Neural cell (in vitro differentiated cells): ENCODE measurements around the gene PLEKHG3. TPM values are rescaled to one million over a fixed set of nuclear protein-coding genes. Genes with fewer than 3 reads are reported as not detected.

Experiments used
- H2AFZ ChIP-seq: fragments of 200-600, 300-800 bp; sonication (generic), shearing (Covaris generic); 2 replicates; pipeline ENCODE4 v1.6.0; 2014; ENCODE audit warnings: low read depth, mild to moderate bottlenecking, antibody characterized with exemption, low read length, moderate library complexity
- H3F3A ChIP-seq: fragments of 200-600 bp; shearing (Covaris generic); 2 replicates; pipeline ENCODE4 v1.6.1; 2016; ENCODE audit warnings: mild to moderate bottlenecking, moderate library complexity, mixed read lengths, antibody characterized with exemption, low read length; ENCODE audit not compliant: insufficient read depth, poor library complexity, severe bottlenecking
- H3K27ac ChIP-seq: fragments of 200-600, 300-800 bp; sonication (generic), shearing (Covaris generic); 2 replicates; pipeline ENCODE4 v1.5.1; 2014; ENCODE audit warnings: mild to moderate bottlenecking, low read length, moderate library complexity
- H3K27me3 ChIP-seq: fragments of 300-800, 200-600 bp; sonication (generic), shearing (Covaris generic); 2 replicates; pipeline ENCODE4 v1.6.0; 2014; ENCODE audit warnings: mild to moderate bottlenecking, low read depth, low read length, moderate library complexity; ENCODE audit not compliant: insufficient read depth
- H3K36me3 ChIP-seq: fragments of 300-800, 200-600 bp; sonication (generic), shearing (Covaris generic); 2 replicates; pipeline ENCODE4 v1.5.1; 2014; ENCODE audit warnings: mild to moderate bottlenecking, antibody characterized with exemption, low read length, moderate library complexity; ENCODE audit not compliant: insufficient read depth
- H3K4me2 ChIP-seq: fragments of 300-800, 200-600 bp; sonication (generic), shearing (Covaris generic); 2 replicates; pipeline ENCODE4 v1.6.0; 2014; ENCODE audit warnings: mild to moderate bottlenecking, low read length
- H3K4me3 ChIP-seq: fragments of 300-800, 200-600 bp; sonication (generic), shearing (Covaris generic); 2 replicates; pipeline ENCODE4 v1.5.1; 2014; ENCODE audit warnings: mild to moderate bottlenecking, low read length, moderate library complexity
- H3K79me2 ChIP-seq: fragments of 200-600 bp; shearing (Covaris generic); replicated peaks from 2 replicates; pipeline ENCODE4 v1.6.0; 2014; ENCODE audit warnings: mild to moderate bottlenecking, low read length, moderate library complexity; ENCODE audit not compliant: insufficient read depth
- H3K9ac ChIP-seq: fragments of 300-800, 200-600 bp; sonication (generic), shearing (Covaris generic); 2 replicates; pipeline ENCODE4 v1.6.1; 2016; ENCODE audit warnings: mild to moderate bottlenecking, low read length, mixed read lengths
- H3K9me2 ChIP-seq: fragments of 200-600 bp; shearing (Covaris generic); 2 replicates; pipeline ENCODE4 v1.6.1; 2016; ENCODE audit warnings: mild to moderate bottlenecking, low read length, mixed read lengths; ENCODE audit not compliant: insufficient read depth
- H3K9me3 ChIP-seq: fragments of 200-600, 300-800 bp; sonication (generic), shearing (Covaris generic); 2 replicates; pipeline ENCODE4 v1.6.1; 2016; ENCODE audit warnings: mild to moderate bottlenecking, mixed run types, low read length, moderate library complexity, mixed read lengths
- H4K20me1 ChIP-seq: fragments of 200-600 bp; shearing (Covaris generic); 2 replicates; pipeline ENCODE4 v1.6.1; 2016; ENCODE audit warnings: mild to moderate bottlenecking, mixed run types; ENCODE audit not compliant: insufficient read depth
- EP300 ChIP-seq: fragments of 450-650 bp; conservative IDR thresholded peaks from 2 replicates; pipeline ENCODE4 v1.6.1; 2014; ENCODE audit warnings: antibody characterized with exemption, mild to moderate bottlenecking, moderate library complexity; ENCODE audit not compliant: poor library complexity, severe bottlenecking
- EZH2 ChIP-seq: fragments of 200-600, 300-800 bp; shearing (Covaris generic), sonication (generic); IDR thresholded peaks from 2 replicates; pipeline ENCODE4 v1.6.1; 2014; ENCODE audit warnings: antibody characterized with exemption, low read length, borderline replicate concordance, mild to moderate bottlenecking; ENCODE audit not compliant: insufficient read depth, poor library complexity, severe bottlenecking
- MXI1 ChIP-seq: fragments of 450-650 bp; conservative IDR thresholded peaks from 2 replicates; pipeline ENCODE4 v1.6.1; 2014; ENCODE audit warnings: antibody characterized with exemption, mild to moderate bottlenecking; ENCODE audit not compliant: poor library complexity, severe bottlenecking
- POLR2AphosphoS5 ChIP-seq: IDR thresholded peaks from 2 replicates; pipeline ENCODE4 v1.6.1; 2012
- RAD21 ChIP-seq: fragments of 450-650 bp; conservative IDR thresholded peaks from 2 replicates; pipeline ENCODE4 v1.6.1; 2014; ENCODE audit warnings: antibody characterized with exemption, mild to moderate bottlenecking, moderate library complexity
- REST ChIP-seq: IDR thresholded peaks from 2 replicates; pipeline ENCODE4 v1.6.1; 2012; ENCODE audit warnings: borderline replicate concordance
- SMC3 ChIP-seq: fragments of 450-650 bp; conservative IDR thresholded peaks from 2 replicates; pipeline ENCODE4 v1.6.1; 2014; ENCODE audit warnings: antibody characterized with exemption, mild to moderate bottlenecking, moderate library complexity; ENCODE audit not compliant: poor library complexity
- TAF1 ChIP-seq: IDR thresholded peaks from 2 replicates; pipeline ENCODE4 v1.6.1; 2012; ENCODE audit warnings: low read depth
- polyA plus RNA-seq: library from polyadenylated mRNA; depleted of rRNA; stranded (reverse); fragments of >200 nt; gene quantifications from 2 replicates; pipeline ENCODE4 v1.2.3, GENCODE V29; 2014

PLEKHG3 gene
- polyA plus RNA-seq, 1 donor from 2014 or later, result 15.8 TPM

DNA sequence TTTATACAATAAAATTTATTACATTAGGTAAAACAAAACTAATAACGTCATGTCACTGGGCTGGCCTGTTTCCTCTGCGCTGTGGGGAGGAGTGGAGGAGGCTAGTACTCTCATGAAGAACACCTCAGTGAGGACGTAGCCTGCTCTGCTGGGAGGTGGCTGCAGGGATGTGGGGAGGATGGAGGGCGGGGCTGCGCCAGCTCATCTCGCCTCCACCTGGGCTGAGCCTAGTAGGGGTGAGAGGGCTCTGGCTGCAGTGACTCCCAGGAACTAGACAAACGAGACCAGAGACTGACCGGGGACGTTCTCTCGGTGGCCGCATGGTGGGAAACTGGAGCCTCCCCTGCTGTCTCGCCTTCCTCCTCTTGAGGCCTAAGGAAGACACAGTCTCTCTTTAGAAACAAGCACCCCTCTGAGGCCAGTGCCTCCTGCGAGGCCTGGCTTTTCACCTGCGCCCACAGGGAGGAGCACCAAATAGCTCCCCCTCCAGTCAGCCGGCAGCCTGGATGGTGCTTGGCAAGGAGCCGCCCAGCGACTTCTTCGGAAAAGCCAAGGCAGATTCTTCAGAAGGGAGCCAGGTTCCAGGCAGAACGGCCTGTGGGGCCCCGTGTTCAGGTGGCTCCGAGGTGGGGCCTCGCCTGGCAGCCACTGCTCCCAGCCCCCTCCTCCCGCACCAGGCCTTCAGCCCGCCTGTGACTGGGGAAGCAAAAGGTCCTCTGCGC is 62.4 kb downstream of the PLEKHG3 start:
- no peaks in the 10 kb centered on the region for H3K9me2 ChIP-seq
- no peaks in the 10 kb centered on the region for H3K36me3 ChIP-seq
- H3K9ac ChIP-seq, result no peak overlapping the region
- TF ChIP-seq REST (no peak), EZH2 (no peak), MXI1 (no peak), EP300 (no peak), POLR2AphosphoS5 (no peak), RAD21 (no peak), TAF1 (no peak)
- H3K9me3 ChIP-seq, result no peaks in the 10 kb centered on the region
- no peaks in the 10 kb centered on the region for H3K79me2 ChIP-seq
- no peak overlapping the region for H3K4me3 ChIP-seq
- H3K27me3 ChIP-seq, result no peaks in the 10 kb centered on the region
- no peaks in the 10 kb centered on the region for H3F3A ChIP-seq
- no peak overlapping the region for H3K4me2 ChIP-seq
- H3K27ac ChIP-seq, result no peak overlapping the region
- no peak overlapping the region for H2AFZ ChIP-seq
- H4K20me1 ChIP-seq, result no peaks in the 10 kb centered on the region

GRCh38 chr14:64767215-64767964 is 63.2 kb downstream of the PLEKHG3 start:
- H3K9me3 ChIP-seq, result no peaks in the 10 kb centered on the region
- no peaks in the 10 kb centered on the region for H4K20me1 ChIP-seq
- H3K79me2 ChIP-seq, result no peaks in the 10 kb centered on the region
- TF ChIP-seq RAD21 (no peak), POLR2AphosphoS5 (no peak)
- H3K27ac ChIP-seq, result no peak overlapping the region
- H3K36me3 ChIP-seq, result no peaks in the 10 kb centered on the region
- no peaks in the 10 kb centered on the region for H3F3A ChIP-seq
- no peak overlapping the region for H3K4me2 ChIP-seq
- no peak overlapping the region for H3K9ac ChIP-seq
- no peak overlapping the region for H3K4me3 ChIP-seq
- H3K27me3 ChIP-seq, result no peaks in the 10 kb centered on the region
- H3K9me2 ChIP-seq, result no peaks in the 10 kb centered on the region
- no peak overlapping the region for H2AFZ ChIP-seq

DNA sequence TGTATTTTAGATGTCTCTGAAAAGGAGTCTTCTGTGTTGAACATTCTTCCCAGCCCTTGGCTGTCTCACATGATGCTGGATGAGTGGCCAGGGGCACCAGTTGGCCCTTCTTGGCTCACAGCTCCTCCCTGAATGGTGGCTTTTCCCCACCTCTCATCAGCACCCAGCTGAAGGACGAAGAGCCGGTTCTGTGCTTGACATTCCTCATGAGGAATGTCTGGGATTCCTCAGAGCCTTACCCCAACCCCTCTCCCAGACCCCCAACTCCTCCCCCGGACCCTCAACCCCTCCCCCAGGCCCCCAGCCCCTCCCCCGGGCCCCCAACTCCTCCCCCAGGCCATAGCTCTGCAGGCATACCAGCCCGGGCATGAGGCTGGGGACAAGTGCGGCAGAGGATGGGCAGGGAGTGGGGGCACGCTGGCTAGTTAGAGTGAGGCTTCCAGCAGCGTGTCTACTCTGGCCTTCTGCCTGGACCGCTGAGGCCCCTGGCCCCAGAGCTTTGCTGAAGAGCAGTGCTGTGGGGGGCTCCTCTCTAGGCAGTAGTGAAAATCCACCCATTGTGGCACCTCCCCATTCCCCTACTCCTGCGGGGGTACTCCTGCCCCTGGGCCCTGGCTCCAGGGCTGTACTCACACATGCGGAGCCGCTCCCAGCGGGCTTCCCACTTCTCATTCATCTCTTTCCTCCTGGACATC is 64.3 kb downstream of the PLEKHG3 start:
- no peak overlapping the region for H3K27ac ChIP-seq
- H3K79me2 ChIP-seq, result no peaks in the 10 kb centered on the region
- TF ChIP-seq TAF1 (no peak), SMC3 (no peak)
- H3K9me2 ChIP-seq, result no peaks in the 10 kb centered on the region
- no peaks in the 10 kb centered on the region for H3K9me3 ChIP-seq
- H4K20me1 ChIP-seq, result no peaks in the 10 kb centered on the region
- H3K4me3 ChIP-seq, result no peak overlapping the region
- H2AFZ ChIP-seq, result no peak overlapping the region
- no peaks in the 10 kb centered on the region for H3F3A ChIP-seq
- no peaks in the 10 kb centered on the region for H3K36me3 ChIP-seq
- no peak overlapping the region for H3K9ac ChIP-seq
- H3K27me3 ChIP-seq, result no peaks in the 10 kb centered on the region
- H3K4me2 ChIP-seq, result no peak overlapping the region
